Cardiac muscle cell (in vitro differentiated cells and primary cell): ENCODE results near the gene SLC35A4. TPM values are rescaled to one million over a fixed set of nuclear protein-coding genes. Genes with fewer than 3 reads are reported as not detected.

ENCODE experiments used
- DNase-seq, 2 donors: peaks; one replicate each; pipeline versions ENCODE4 v3.0.0 to v3.0.0-alpha.2; 2010 to 2017; ENCODE audit warnings: low read depth in 1 of 2, low spot score in 1 of 2
- H3K27ac ChIP-seq: fragments of 200-600 bp; sonication (generic); 2 replicates; pipeline ENCODE4 v1.5.1; 2016
- H3K27me3 ChIP-seq: fragments of 200-600 bp; sonication (generic); 2 replicates; pipeline ENCODE4 v1.6.0; 2016; ENCODE audit warnings: control low read depth
- H3K36me3 ChIP-seq: fragments of 200-600 bp; sonication (generic); 2 replicates; pipeline ENCODE4 v1.5.1; 2016; ENCODE audit warnings: control low read depth
- H3K4me1 ChIP-seq: fragments of 200-600 bp; sonication (generic); 2 replicates; pipeline ENCODE4 v1.8.1; 2017; ENCODE audit warnings: low read depth, mild to moderate bottlenecking, mixed run types
- H3K4me3 ChIP-seq: fragments of 200-600 bp; sonication (generic); 2 replicates; pipeline ENCODE4 v1.5.1; 2016; ENCODE audit warnings: mild to moderate bottlenecking
- H3K9me3 ChIP-seq: fragments of 200-600 bp; sonication (generic); 2 replicates; pipeline ENCODE4 v1.5.1; 2017; ENCODE audit warnings: low read depth, mild to moderate bottlenecking, control low read depth
- CTCF ChIP-seq: IDR thresholded peaks from 2 replicates; pipeline ENCODE4 v1.5.1; 2012; ENCODE audit warnings: low read depth, mild to moderate bottlenecking, low read length
- polyA plus RNA-seq: library from polyadenylated mRNA; unstranded; fragments of >200 nt; fragmentation: Nextera tagmentation; extraction: Ambion mirVana; gene quantifications from 2 replicates; pipeline ENCODE4 v1.2.1, GENCODE V29; 2016
- total RNA-seq: library from RNA; depleted of rRNA; stranded (reverse); fragments of >200 nt; gene quantifications from 2 replicates; pipeline ENCODE4 v1.2.3, GENCODE V29; 2016

SLC35A4 gene, protein sequence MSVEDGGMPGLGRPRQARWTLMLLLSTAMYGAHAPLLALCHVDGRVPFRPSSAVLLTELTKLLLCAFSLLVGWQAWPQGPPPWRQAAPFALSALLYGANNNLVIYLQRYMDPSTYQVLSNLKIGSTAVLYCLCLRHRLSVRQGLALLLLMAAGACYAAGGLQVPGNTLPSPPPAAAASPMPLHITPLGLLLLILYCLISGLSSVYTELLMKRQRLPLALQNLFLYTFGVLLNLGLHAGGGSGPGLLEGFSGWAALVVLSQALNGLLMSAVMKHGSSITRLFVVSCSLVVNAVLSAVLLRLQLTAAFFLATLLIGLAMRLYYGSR
- total RNA-seq, result 29.5 and 32.3 TPM in 2 replicates
- 67.9 and 80.7 TPM in 2 replicates for polyA plus RNA-seq

DNA sequence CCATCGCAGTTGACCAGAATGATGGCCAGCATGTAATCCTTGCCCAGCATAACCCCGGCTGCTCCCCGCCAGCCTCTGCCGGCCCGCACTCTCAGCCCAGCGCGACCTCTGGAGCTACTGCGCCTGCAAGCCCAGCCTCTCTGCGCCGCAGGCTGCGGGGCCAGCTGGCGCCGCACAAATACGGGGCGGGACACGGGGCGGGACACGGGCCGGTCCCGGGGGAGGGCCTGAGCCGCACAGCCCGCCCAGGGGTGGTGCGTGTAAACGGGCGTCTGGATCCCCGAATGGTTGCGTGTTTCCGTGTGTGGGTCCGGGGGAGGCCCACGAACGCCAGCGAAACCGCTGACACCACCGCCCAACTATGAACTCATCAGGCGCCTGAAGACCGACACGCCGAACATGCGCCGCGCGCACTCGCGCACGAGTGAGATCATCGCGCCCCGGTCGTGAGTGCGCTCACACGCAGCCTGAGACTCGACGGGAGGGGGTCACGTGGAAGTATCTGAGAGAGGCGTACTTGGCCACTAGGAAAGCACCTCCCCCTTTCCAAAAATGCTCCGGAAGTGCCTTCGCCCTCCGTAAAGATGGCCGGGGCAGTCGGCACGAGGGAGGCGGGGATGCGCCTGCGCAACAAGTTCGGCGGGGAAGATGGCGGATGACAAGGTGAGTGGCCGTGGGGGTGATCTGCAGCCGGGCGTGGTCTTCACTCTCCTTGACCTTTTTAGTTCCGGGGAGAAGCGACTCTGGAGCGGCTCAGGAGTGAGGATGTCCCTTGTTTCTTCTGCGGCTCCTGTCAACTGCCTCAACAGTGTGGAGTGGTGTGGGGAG lies at the start of gene SLC35A4, which contains the start of gene APBB3:
SLC35A4 (plus strand) TSS at position 633 of the 828 bp plus-strand sequence. CDS start 2,342 bp downstream, outside the sequence.
APBB3 (minus strand) TSS at position 403 of the 828 bp plus-strand sequence; CDS start at position 50, 353 bp downstream.
- DNase-seq, result peak; percentile 97 to 99
- peaks cover 4% of the 10 kb centered on the region for H3K36me3 ChIP-seq
- H3K4me3 ChIP-seq, result peak within 1 kb of the TSS; percentile 50
- TF ChIP-seq CTCF, result no peak
- no peaks in the 10 kb centered on the region for H3K9me3 ChIP-seq
- no peaks in the 10 kb centered on the region for H3K27me3 ChIP-seq
- peaks cover 14% of the 10 kb centered on the region for H3K4me1 ChIP-seq
- peak within 1 kb of the TSS; percentile 85 for H3K27ac ChIP-seq

DNA sequence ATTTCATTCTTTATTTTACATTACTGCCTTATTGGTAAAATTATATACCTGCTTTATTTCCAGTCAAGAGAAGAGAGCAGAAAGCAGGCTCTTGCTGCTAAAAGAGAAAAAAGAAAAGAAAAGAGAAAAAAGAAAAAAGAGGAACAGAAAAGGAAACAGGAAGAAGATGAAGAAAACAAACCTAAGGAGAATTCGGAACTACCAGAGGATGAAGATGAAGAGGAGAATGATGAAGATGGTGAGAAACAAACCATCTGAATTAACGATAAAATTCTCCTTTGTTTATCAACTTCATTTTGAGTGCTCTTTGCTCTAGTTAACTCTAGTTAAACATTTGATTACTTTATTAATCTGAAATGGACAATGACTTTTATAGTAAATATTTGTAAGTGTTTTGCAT lies 40.6 kb upstream of the SLC35A4 start:
- H3K36me3 ChIP-seq, result peaks cover 35% of the 10 kb centered on the region
- no peaks in the 10 kb centered on the region for H3K27me3 ChIP-seq
- no peak overlapping the region for H3K27ac ChIP-seq
- H3K4me3 ChIP-seq, result no peak overlapping the region
- no peak for DNase-seq
- TF ChIP-seq CTCF, result no peak
- no peaks in the 10 kb centered on the region for H3K9me3 ChIP-seq
- H3K4me1 ChIP-seq, result no peaks in the 10 kb centered on the region

DNA sequence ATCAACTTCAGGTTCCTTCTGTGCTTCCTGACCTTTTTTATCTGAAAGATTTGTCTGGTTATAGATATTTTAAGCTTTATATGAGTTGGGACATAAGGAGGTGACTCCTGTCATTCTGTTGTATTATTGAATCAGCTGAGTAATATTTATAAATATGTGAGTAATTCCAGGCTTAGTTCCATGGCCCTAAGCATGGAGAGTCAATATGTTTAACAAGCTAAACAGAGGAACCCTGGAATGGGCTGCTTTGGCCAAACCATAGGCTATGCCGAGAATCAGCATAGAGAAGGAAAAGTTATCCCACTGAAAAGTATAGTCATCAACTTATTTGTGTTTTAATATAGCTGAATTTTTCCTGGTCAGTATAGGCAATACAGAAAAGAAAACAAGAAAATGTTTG lies 24.4 kb upstream of the SLC35A4 start:
- no peak overlapping the region for H3K4me3 ChIP-seq
- DNase-seq, result no peak
- peaks cover 60% of the 10 kb centered on the region for H3K36me3 ChIP-seq
- no peaks in the 10 kb centered on the region for H3K27me3 ChIP-seq
- TF ChIP-seq CTCF, result no peak
- H3K27ac ChIP-seq, result no peak overlapping the region
- H3K4me1 ChIP-seq, result no peaks in the 10 kb centered on the region
- H3K9me3 ChIP-seq, result no peaks in the 10 kb centered on the region

DNA sequence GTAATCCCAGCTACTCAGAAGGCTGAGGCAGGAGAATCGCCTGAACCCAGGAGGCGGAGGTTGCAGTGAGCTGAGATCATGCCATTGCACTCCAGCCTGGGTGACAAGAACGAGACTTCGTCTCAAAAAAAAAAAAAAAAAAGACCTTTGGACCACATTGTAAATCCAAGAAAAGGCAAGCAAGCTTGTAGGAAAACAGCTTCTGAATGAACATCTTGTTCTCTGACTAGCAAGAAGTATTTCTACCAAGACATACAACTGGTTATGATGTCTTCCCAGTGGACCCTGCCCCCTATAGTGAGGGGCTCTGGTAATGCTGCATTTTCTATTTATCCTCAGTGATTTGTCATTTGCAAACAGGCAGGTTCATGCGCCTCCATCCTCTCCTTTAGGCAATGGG lies 21.7 kb upstream of the SLC35A4 start:
- H3K4me3 ChIP-seq, result no peak overlapping the region
- no peak for TF ChIP-seq CTCF
- peaks cover 10% of the 10 kb centered on the region for H3K4me1 ChIP-seq
- no peak overlapping the region for H3K27ac ChIP-seq
- DNase-seq, result no peak
- peaks cover 44% of the 10 kb centered on the region for H3K36me3 ChIP-seq
- H3K9me3 ChIP-seq, result no peaks in the 10 kb centered on the region
- H3K27me3 ChIP-seq, result no peaks in the 10 kb centered on the region

DNA sequence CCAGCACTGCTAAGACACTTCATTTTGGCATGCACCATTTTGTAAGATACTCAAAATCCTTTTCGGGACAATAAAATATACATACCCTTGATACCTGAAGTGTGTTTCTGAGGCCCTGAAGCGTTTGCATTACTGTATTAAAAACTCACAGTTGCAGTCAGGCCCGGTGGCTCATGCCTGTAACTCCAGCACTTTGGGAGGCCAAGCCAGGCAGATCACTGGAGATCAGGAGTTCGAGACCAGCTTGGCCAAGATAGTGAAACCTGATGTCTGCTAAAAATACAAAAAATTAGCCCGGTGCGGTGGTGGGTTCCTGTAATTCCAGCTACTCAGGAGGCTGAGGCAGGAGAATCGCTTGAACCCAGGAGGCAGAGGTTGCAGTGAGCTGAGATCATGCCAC lies 19.6 kb upstream of the SLC35A4 start:
- H3K4me1 ChIP-seq, result peaks cover 14% of the 10 kb centered on the region
- no peaks in the 10 kb centered on the region for H3K9me3 ChIP-seq
- H3K27ac ChIP-seq, result no peak overlapping the region
- H3K27me3 ChIP-seq, result no peaks in the 10 kb centered on the region
- TF ChIP-seq CTCF, result no peak
- DNase-seq, result no peak
- peaks cover 27% of the 10 kb centered on the region for H3K36me3 ChIP-seq
- no peak overlapping the region for H3K4me3 ChIP-seq
